ENCODE data around the gene SYCE1L.

SYCE1L gene

GRCh38 chr16:77250400-77250799, 51.2 kb downstream of the SYCE1L start:
- Histone ChIP-seq H3K79me2 (ENCODE audit: insufficient read depth, low read depth) (no peaks in the 10 kb centered on the region), H3K27ac (no peak overlapping the region), H3K4me1 (ENCODE audit: low read depth, poor library complexity, severe bottlenecking) (no peaks in the 10 kb centered on the region)

More at GRCh38 chr16:77250400-77250799, 51.2 kb downstream of the SYCE1L start:
- H2AFZ ChIP-seq (ENCODE audit: low read depth), result no peak overlapping the region
- no peaks in the 10 kb centered on the region for H3K36me3 ChIP-seq (ENCODE audit: insufficient read depth)
- no peaks in the 10 kb centered on the region for H4K20me1 ChIP-seq (ENCODE audit: insufficient read depth)
- no peaks in the 10 kb centered on the region for H3K27me3 ChIP-seq (ENCODE audit: insufficient read depth, low read depth)
- H3K9ac ChIP-seq, result no peak overlapping the region
- no peak overlapping the region for H3K4me2 ChIP-seq
- no peak for TF ChIP-seq CTCF (conservative IDR thresholded peaks at IDR 0.05; ENCODE audit: low read depth, low read length)
- H3K4me3 ChIP-seq (IDR thresholded peaks at IDR 0.05; ENCODE audit: insufficient read depth, low read depth, low read length), result no peak overlapping the region

Measured in KMS-11 (cell line).